GM19463 (cell line): ENCODE data around the gene CATSPER1.
"Not testable (repeated sequence)": the region's sequence is repeated elsewhere in the genome, so short reads cannot be mapped to it uniquely, and the experiment has no call there.

ENCODE experiments used
- ATAC-seq: cut with Tn5 transposase; IDR thresholded peaks from one replicate; pipeline ENCODE4 v1.9.1; 2021; ENCODE audit warnings: mild to moderate bottlenecking, moderate library complexity; ENCODE audit not compliant: unreplicated experiment

The CATSPER1 gene

GRCh38 chr11:66051766-66052663 lies 25.7 kb upstream of the CATSPER1 start, which contains the start of gene SF3B2:
Gene SF3B2, plus strand, starts transcription at chr11:66052364. Its CDS starts 21 bp downstream, at chr11:66052385.
- peak; percentile 92 for ATAC-seq

DNA sequence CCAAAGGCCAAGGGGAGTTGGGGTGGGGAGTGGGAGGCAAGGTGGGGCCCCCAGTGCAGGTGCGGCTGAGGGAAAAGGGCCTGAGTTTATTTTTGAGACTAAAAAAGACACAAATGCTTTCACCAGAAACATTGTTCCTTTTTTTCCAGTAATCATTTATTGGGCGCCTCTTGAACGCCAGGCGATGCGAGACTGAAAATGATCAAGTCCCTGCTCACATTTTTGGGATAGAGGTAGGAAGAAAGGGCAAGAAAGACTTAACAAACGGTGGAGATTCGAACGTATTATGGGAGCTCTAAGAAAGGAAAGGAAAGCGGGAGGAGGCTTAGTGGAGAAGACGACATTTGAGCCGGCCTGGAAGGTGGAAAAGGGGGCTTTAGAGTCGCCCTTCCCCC lies 25.1 kb upstream of the CATSPER1 start:
- ATAC-seq, result no peak

GRCh38 chr11:66050581-66051231 lies 24.4 kb upstream of the CATSPER1 start:
- ATAC-seq, result no peak

DNA sequence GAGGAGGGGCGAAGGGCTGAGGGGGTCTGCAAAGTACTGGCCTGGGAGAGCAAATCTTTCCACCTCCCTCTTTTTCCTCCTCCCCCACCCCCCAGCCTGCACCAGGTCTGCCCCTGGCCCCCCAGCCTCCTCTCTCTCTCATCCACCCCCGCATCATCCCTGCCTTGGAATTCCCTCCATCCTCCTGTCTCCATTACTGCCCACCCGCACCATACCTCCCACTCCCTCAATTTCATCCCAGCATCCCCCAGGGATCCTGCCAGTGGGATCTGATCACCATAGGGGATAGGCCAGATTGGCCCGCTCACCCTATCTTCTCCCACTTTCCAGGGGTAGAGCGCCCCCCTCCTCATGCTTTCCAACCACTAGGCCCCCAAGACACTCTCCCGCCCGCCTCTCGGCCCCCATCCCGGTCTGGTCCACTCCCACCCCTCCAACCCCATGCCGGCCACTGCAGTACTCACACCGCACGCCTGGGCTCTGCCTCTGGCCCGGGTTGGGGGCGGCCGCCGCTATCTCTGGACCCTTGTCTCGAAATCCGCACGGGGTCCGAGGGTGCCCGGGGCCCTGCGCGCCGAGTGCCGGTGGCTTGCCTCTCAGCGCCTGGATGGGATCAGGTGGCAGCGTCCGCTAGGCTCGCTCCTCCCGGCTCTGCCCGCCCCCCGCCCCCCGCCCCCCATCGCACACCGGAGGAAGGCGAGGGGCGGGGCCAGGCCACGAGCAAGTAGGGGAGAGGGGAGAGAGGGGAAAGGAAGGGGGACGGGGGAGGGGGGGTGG lies 22.5 kb upstream of the CATSPER1 start, which contains the start of gene GAL3ST3:
GAL3ST3 (minus strand) TSS at position 615 of the 777 bp plus-strand sequence. CDS start 3,746 bp downstream, outside the sequence.
- ATAC-seq, result no peak

DNA sequence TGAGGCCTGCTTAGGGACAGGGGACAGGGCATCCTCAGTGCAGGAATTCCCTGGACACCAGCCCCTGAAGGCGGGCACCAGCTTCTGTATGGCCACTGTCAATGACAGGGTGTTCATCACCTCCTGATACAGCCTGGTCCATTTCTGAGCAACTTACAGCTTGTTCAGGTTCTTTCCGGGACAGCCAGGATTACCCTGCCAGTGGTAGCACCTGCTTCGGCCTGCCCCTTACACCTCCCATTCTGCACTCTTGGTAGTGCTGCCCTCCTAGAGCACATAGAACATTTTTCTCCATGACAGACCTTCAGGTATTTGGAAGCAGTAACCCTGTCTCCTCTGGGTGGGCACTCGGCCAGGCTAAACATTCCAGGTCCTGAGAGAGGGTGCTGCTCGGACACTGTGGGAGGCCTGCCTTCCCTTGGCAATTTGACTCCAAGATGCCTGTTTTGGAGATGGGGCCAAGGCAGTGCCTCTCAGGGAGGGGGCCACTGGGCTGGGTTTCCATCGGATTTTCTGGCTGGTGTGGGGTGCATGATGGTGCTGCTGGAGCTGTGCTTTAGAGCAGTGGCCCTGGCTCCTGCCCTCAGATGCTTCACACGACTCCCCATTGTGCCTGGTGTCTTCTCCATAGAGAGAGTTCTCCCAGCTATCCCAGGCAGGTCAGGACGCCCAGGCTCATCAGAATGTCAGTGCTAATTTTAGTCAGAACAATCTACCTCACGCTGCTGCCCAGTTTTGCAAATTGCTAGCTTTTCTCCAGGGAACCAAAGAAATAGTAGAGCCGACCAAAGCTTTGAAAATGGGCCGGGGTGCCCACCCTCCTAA lies 21.5 kb upstream of the CATSPER1 start:
- ATAC-seq, result no peak

DNA sequence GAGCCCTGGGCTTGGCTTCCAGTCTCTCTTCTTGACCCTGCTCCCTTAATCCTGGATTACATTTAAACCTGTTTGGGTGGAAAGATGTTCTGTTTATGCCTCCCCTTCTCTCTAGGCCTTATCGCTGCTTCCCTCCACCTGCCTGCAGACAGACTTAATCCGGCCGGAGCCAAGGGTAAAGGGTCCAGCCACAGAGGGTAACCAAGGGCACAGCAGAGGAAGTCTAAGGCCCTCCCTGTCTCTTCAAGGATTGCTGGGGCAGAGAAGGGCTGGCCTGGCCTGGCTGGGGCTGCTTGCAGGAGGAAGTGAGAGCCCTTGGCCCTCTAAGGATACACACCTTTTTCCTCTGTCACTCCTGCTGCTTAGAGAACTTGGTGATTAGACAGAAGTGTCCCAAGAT lies 20.6 kb upstream of the CATSPER1 start:
- ATAC-seq, result no peak

DNA sequence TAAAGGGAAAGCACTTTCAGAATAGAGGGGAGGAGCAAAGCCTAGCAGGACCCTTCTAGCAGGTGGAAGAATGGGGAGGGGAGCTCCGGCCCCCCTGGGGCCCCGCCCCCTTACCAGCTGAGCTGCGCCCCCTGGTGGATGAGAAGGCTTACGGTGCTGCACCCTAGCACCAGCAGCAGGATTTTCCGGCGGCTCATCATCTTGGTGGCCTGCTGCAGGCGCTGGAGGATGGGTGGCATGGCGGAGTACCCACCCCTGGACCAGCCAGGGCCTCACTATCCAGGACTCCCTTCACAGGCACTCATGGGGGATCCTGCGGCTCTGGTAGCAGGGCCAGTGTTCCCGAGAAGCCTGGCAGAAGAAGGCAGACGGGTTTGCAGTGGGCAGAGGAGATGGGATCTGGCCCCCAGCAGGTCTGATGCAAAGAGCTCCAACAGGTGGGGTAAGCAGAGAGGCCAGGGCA lies 18.9 kb upstream of the CATSPER1 start:
- peak; percentile 67 for ATAC-seq

- ATAC-seq, result peak; percentile 17
Measured at GRCh38 chr11:66044757-66045156, 18.5 kb upstream of the CATSPER1 start.

DNA sequence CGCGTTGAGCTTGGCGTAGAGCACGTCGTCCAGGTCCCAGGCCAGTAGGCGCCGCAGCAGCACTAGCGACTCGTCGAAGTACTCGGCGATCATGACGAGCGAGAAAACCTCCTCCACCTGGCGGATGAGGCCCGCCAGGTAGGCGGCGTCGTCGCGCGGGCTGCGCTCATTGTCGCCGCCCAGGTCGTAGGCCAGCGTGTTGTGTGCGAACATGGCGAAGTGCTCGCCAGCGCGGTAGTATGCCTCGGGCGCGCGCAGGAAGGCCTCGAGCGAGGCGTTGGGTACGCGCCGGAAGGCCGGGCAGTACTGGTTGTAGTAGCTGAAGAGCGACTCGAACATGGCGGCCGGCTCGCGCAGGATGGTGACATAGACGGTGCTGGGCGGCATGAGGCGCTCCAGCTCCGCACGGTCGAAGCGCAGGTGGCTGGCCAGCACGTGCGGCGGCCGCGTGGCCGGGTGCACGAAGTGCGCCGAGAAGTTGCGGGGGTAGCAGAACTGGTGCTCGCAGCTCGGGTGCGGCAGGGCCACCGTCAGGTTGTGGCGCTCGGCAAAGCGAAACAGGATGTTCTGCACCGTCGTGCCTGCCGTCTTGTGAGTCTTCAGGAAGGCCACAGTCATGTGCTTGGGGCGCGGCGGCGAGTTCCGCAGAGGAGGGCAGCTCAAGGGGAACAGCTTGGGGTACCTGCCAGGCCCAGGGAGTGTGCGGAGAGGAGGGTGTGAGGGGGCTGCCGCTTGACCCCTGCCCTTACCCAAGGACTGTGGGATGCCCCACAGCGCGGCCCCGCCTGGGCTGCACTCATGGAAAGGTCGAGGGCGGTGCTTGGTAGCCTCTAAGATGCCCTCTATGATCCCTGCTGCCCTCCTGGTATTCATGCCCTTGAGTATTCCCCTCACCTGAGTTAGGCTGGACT lies 17.0 kb upstream of the CATSPER1 start:
- no peak for ATAC-seq

DNA sequence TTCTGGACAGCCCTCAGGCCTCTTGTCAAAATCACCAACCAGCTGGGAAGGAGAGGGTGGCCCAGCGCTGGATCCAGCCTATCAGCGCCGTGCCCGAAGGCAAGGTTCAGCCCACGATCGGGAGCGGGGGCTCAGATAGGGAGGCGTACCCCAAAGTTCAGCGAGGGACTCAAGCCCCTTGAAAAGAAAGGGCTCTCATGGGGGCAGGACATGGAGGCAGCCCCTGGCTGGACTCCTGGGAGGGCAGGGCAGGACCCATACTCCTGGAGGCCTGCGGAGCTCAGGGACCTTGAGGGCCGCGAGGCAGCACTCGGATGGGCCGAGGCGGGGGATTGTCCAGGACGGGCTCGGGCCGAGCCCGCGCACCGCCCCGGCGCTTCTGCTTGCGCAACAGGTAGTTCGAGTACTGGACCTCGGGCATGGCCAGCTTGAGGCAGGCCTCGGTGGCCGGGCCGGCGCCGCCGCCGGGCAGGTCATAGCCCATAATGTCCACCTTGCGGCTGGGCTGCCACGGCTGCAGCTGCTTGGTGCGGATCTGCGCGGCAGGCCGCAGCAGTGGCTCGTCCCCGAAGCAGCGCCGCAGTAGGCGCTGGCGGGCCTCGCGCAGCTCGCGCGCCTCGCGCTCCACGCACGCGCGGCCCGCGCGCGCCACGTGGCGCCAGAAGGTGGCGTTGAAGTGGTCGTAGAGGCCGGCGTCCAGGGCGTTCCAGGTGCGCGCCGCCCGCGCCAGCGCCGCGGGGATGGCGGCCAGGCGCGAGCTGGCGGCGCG lies 16.1 kb upstream of the CATSPER1 start:
- ATAC-seq, result no peak

- ATAC-seq, result no peak
Measured at GRCh38 chr11:66039765-66040164, 13.5 kb upstream of the CATSPER1 start.

GRCh38 chr11:66037327-66037726 lies 11.0 kb upstream of the CATSPER1 start:
- no peak for ATAC-seq

DNA sequence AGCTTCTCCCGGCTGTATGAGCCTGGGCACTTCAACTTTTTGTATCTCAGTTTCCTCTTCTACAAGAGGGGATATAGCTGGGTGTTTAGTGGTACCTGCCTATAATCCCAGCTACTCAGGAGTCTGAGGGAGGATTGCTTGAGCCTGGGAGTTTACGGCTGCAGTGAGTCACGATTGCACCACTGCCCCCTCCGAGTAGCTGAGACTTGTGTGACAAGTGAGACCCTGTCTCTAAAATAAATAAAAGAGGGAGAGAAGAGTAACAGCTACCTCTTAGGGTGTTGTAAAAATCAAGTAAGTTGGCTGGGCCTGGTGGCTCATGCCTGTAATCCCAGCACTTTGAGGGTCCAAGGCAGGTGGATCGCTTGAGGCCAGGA lies 10.0 kb upstream of the CATSPER1 start:
- ATAC-seq, result no peak

GRCh38 chr11:66035653-66036333 lies 9.5 kb upstream of the CATSPER1 start:
- no peak for ATAC-seq

GRCh38 chr11:66032957-66033735 lies 6.9 kb upstream of the CATSPER1 start:
- no peak for ATAC-seq

- not testable (repeated sequence) for ATAC-seq
Measured at GRCh38 chr11:66023186-66023440, 3.2 kb downstream of the CATSPER1 start.

DNA sequence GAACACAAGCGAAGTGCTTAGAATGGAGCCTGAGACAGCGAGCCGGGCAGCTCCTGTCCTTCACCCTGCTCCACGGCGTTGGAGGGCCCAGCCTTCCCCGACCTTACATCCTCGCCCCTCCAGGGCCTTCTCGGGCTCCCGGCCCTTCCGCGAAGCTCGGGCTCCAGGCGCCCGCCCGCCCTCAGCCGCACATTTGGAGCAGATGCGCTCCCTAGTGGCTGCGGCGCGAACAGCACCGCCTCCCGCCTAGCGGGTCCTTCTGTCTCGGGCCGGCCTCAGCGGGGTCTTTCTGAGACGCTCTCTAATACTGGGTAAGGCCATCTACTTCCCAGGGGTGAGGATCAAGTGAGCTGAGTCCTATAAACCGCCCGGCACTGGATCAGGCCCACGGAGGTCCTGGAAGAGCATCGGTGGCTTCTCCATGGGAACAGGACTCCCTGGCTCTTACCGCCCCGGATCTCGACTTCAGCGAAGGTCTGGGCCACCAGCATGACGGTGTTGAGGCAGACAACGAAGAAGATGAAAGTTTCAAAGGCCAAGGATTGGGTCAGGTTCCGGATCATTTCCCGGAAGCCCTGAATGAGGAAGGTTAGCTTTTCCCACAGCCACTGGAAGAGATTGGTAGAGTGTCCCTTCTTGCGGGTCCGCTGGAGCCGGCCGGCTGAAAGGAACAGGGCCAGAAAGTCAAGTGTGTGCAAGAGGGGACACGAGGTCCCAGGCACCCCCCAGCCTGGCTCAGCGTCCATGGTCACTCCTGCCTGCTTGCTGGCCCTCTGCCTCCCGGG lies 3.7 kb downstream of the CATSPER1 start:
- ATAC-seq, result no peak
